T-helper 17 cell (primary cell): ENCODE measurements around the gene WBP2. TPM values are rescaled to one million over a fixed set of nuclear protein-coding genes. Genes with fewer than 3 reads are reported as not detected.
"Not testable (repeated sequence)": the region's sequence is repeated elsewhere in the genome, so short reads cannot be mapped to it uniquely, and the experiment has no call there.

Experiments
- ATAC-seq: fragments of 150-1000 bp; cut with Tn5 transposase; 2 replicates; pipeline ENCODE4 v1.10.0; 2021; ENCODE audit warnings: mild to moderate bottlenecking, moderate library complexity
- DNase-seq, 3 donors: peaks; one replicate each; pipeline versions ENCODE4 v3.0.0 to v3.0.0-alpha.2; 2020 to 2021
- H3K9me3 ChIP-seq: one replicate; pipeline ENCODE4 v1.7.0; 2013; ENCODE audit warnings: low read length, mild to moderate bottlenecking; ENCODE audit not compliant: control insufficient read depth, poor library complexity, severe bottlenecking
- H3K27ac Mint-ChIP-seq: one replicate; pipeline ENCODE4 v1.8.0; 2022; ENCODE audit warnings: mild to moderate bottlenecking, moderate library complexity, mixed read lengths
- H3K27me3 Mint-ChIP-seq: one replicate; pipeline ENCODE4 v1.8.0; 2022; ENCODE audit warnings: mixed read lengths
- H3K36me3 Mint-ChIP-seq: one replicate; pipeline ENCODE4 v1.8.0; 2022; ENCODE audit warnings: low read depth, mixed read lengths
- H3K4me1 Mint-ChIP-seq: one replicate; pipeline ENCODE4 v1.8.0; 2022; ENCODE audit warnings: mild to moderate bottlenecking, mixed read lengths
- H3K4me3 Mint-ChIP-seq: one replicate; pipeline ENCODE4 v1.8.0; 2022; ENCODE audit warnings: mild to moderate bottlenecking, moderate library complexity, mixed read lengths
- total RNA-seq, 4 donors: library from RNA in 2 of 4; stranded (reverse) in 2 of 4; gene quantifications; one replicate each; pipeline ENCODE4 v1.2.3 and lab custom pipeline; 2022 to 2026

The WBP2 gene
- total RNA-seq, 2 donors from 2014 or later = 86.0 to 114 TPM

DNA sequence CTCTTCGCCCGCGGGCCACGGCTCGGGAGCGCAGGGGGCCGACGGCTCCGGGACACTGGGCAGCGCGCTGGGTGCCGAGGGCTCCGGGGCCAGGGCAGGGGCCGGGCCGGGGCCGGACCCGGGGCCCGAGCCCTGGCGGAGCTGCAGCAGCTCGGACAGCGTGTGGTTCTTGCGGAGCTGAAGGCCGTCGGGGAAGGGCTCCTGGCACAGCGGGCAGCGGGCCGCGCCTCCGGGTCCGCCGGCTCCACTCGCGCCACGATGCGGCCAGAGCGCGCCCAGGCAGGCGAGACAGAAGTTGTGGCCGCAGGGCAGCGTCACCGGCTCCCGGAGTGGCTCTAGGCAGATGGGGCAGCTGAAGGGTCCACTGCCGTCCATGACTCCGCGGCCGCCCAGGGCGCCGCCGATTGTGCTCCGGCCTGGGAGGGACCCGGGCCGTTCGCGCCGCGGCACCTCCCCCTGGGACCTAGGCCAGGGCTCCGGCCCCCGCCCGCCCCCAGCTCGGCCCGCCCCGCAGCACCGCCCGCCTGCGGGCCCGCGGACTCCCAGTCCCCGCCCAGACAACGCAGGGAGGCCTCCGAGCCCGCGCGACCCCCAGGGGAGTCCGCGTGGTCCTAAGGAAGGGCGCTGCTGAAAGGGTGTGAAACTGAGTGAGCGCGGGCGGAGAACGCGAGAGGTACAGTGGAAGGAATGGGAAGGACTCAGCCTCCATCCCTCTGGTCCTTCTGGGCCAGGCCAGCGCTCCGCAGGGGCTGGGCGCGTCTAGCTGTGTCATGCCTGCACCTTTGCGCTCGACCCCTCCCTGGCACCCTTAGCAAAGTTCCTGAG lies 23.3 kb upstream of the WBP2 start, which contains the start of gene TRIM47:
Gene TRIM47, minus strand, starts transcription at position 408 of the 825 bp plus-strand sequence. Its CDS starts 33 bp downstream, at position 375.
- no peaks in the 10 kb centered on the region for H3K27me3 Mint-ChIP-seq
- peak within 1 kb of the TSS; percentile 92 for H3K4me3 Mint-ChIP-seq
- H3K36me3 Mint-ChIP-seq = no peaks in the 10 kb centered on the region
- H3K4me1 Mint-ChIP-seq = peaks cover 34% of the 10 kb centered on the region
- ATAC-seq (no peak), DNase-seq (no peak)
- no peaks in the 10 kb centered on the region for H3K9me3 ChIP-seq
- peak within 1 kb of the TSS; percentile 91 for H3K27ac Mint-ChIP-seq

DNA sequence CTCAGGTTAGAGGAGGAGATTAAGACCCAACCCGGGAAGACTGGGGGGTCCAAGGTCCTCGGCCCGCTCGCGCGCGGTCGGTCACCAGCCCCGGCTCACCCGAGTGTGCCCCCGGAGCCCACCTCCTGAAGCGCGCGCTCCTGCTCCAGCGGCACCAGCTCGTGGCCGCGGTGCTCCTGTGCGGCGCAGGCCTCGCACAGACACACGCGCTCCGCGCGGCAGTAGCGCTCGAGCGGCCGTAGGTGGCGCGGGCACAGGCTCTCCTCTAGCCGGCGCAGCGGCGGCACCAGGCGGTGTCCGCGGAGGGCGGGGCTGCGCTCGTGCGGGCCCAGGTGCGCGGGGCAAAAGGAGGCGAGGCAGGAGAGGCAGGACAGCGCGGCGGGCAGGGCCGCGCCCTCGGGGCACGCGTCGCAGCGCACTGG lies 22.6 kb upstream of the WBP2 start:
- DNase-seq (peak; percentile 65 to 69 (median 68)), ATAC-seq (peak; percentile 80)
- Mint-ChIP-seq H3K4me3 (peak overlapping the region; percentile 92), H3K4me1 (peaks cover 34% of the 10 kb centered on the region), H3K27me3 (no peaks in the 10 kb centered on the region), H3K27ac (peak overlapping the region; percentile 91), H3K36me3 (no peaks in the 10 kb centered on the region)
- no peaks in the 10 kb centered on the region for H3K9me3 ChIP-seq

DNA sequence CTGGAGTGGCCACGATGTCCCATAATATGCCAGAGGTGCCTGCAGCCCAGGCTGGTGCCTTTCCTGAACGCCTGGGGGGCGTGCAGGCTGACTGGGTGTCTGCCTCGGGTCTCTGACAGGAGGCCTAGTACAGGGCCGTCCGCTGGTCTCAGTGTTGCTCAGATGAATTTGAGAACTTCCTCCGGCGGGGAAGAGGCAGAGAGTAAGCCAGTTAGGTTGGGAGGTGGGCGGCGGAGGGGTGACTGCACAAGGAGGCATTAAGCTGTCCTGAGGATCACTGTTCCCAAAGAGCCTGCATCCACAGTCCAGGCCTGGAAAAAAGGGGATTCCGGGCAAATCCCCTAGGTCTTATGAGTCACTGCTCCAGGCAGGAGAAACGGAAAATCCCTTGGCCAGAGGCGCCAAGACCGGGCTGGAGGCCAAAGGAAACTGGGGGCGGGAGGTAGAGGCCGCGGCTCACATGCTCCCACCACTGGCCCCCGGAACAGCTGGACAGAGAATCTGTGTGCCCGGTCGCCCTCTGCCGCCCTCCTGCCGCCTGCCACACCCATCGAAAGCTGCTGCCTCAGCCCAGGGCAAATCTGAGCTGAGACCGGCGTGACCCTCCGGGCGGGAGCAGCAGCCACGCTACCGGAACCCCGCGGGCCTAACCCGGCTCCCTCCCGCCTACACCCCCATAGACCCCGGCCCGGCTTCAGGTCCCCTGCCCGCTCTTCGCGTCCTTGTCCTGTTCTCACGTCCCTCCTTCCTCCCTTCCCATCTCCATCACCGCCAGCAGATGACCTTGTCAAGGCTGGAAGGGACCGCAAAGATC lies 22.0 kb upstream of the WBP2 start:
- no peaks in the 10 kb centered on the region for H3K27me3 Mint-ChIP-seq
- DNase-seq = no peak
- H3K4me3 Mint-ChIP-seq = peak overlapping the region; percentile 92
- H3K27ac Mint-ChIP-seq = peak overlapping the region; percentile 91
- peaks cover 38% of the 10 kb centered on the region for H3K4me1 Mint-ChIP-seq
- no peaks in the 10 kb centered on the region for H3K36me3 Mint-ChIP-seq
- ATAC-seq = peak; percentile 17
- no peaks in the 10 kb centered on the region for H3K9me3 ChIP-seq

DNA sequence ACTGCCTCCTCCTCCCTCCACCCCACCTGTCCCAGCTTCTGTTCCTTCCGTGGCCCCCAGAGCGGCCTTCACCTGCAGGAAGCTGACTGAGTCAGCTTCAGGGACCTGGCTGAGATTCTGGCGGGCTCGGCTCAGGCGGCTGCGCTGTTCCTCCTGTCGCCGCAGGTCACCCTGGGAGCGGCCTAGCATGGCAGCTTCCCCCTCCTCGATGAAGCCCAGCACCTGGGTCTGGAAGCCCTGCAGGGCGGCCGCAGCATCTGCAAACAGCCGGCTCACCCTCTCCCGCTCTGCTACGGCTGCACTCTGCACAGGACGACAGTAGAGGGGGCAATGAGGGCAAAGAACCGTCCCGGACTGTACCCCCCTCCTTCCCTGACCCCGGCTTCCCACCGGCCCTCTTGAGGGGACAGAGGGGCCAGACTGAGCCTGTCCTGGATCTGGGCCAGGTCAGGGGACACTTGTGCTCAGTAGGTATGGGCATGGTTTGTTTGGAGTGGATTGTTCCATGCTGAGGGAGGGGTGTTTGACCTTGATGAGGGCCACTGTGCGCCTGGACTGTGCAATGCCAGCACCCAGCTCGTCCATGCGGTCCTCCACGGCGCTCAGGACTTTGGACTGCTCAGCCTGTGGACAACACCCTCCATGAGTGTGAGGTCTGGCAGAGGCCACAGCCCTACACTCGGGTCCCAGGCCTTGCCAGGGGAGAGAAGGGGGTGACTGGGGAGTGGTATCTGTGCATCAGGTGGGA lies 21.2 kb upstream of the WBP2 start:
- H3K27me3 Mint-ChIP-seq = no peaks in the 10 kb centered on the region
- no peaks in the 10 kb centered on the region for H3K9me3 ChIP-seq
- peaks cover 33% of the 10 kb centered on the region for H3K4me1 Mint-ChIP-seq
- ATAC-seq (peak; percentile 67), DNase-seq (peak; percentile 53 to 69 (median 59))
- peak overlapping the region; percentile 91 for H3K27ac Mint-ChIP-seq
- no peaks in the 10 kb centered on the region for H3K36me3 Mint-ChIP-seq
- peak overlapping the region; percentile 92 for H3K4me3 Mint-ChIP-seq

DNA sequence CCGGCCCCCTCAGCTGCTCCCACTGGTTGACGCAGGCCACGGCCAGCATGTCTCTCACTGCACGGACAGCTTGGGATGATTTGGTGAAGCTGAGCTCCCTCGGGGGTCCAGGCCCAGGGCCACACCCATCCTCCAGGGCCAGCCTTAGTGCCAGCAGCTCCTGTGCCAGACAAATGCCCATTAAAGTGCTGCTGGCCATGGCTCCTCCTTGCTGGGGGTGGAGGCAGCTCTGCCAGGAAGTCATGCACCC lies 20.7 kb upstream of the WBP2 start:
- H3K36me3 Mint-ChIP-seq = no peaks in the 10 kb centered on the region
- H3K4me3 Mint-ChIP-seq = peak overlapping the region; percentile 92
- H3K9me3 ChIP-seq = no peaks in the 10 kb centered on the region
- H3K27me3 Mint-ChIP-seq = no peaks in the 10 kb centered on the region
- peaks cover 34% of the 10 kb centered on the region for H3K4me1 Mint-ChIP-seq
- H3K27ac Mint-ChIP-seq = peak overlapping the region; percentile 91
- ATAC-seq (no peak), DNase-seq (no peak)

DNA sequence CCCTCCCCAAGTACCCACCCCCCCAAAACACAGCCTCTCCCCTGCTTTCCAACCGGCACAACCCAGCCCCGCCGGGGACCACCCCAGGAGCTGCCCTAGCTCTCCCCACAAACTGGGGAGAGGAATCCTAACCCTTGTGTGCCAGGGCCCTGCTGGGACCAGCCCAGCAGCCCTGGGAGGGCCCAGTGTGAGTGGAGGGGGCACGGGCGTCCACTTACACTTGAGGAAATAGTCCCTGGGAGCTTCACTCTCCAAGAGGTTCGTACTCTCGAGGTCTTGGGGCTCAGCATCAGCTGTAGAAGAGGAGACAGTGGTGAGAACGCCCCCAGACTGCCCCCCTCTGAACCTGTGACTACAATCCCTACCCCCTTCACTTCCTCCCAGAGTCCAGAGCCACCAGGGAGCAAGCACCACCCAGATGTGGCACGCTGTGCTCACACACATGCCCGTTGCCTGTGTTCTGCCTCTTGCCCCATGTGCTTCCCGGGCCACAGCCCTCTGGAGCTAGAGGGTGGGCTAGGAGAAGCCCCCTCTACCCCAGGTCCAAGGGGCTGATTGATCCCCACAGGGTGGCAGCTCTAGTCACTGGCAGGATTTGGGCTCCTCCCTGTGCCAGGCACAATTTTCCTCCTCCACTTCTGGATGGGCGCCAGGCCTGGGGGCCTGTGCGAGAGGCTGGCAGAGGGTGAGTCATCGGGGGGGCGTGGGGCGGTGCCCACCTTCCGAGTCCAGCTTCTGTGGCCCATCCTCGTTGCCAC lies 20.2 kb upstream of the WBP2 start:
- no peaks in the 10 kb centered on the region for H3K36me3 Mint-ChIP-seq
- no peaks in the 10 kb centered on the region for H3K9me3 ChIP-seq
- DNase-seq (no peak), ATAC-seq (no peak)
- no peaks in the 10 kb centered on the region for H3K27me3 Mint-ChIP-seq
- H3K4me1 Mint-ChIP-seq = peaks cover 37% of the 10 kb centered on the region
- H3K4me3 Mint-ChIP-seq = peak overlapping the region; percentile 92
- H3K27ac Mint-ChIP-seq = peak overlapping the region; percentile 91

DNA sequence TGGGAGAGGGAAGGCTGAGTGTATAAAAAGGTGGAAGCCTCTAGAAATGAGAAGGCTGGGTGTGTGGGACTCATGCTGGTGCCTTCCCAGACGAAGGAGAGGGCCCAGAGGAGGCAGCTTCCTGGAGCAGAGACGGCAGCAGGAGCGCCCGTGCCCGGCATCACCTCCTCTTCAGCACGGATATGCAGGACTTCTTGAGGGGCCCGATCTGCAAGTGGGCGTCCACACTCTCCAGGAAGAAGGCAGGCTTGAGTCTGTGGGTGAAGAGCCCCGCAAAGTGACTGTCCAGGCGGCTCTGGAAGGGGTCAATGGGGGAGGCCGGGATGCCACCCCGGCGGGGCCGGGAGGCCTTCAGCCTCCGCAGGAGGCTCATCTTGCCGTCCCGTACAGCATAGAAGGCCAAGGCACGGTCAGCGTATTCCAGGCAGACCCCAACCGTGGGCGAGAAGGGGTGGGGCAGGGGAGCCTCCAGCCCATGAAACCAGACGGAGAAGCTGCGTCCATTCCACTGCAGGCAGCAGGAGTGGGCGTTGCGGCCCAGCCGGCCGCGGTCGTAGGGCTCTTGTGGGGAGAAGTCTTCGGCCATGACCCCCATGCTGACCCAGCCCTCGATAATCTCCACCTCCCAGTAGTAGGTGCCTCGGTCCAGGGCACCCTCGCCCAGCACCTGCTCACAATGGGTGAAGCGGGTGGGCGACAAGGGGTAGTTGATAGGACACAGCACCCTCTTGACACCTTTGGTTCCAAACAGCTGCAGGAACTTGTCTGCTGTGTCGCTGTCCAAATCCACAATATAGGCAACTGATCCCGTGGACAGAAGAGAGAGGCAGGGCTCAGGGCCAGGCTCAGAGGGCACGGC lies 19.4 kb upstream of the WBP2 start:
- no peaks in the 10 kb centered on the region for H3K27me3 Mint-ChIP-seq
- H3K4me3 Mint-ChIP-seq = no peak overlapping the region
- no peaks in the 10 kb centered on the region for H3K36me3 Mint-ChIP-seq
- DNase-seq = no peak
- no peak for ATAC-seq
- no peaks in the 10 kb centered on the region for H3K9me3 ChIP-seq
- peak overlapping the region; percentile 95 for H3K27ac Mint-ChIP-seq
- peaks cover 37% of the 10 kb centered on the region for H3K4me1 Mint-ChIP-seq

DNA sequence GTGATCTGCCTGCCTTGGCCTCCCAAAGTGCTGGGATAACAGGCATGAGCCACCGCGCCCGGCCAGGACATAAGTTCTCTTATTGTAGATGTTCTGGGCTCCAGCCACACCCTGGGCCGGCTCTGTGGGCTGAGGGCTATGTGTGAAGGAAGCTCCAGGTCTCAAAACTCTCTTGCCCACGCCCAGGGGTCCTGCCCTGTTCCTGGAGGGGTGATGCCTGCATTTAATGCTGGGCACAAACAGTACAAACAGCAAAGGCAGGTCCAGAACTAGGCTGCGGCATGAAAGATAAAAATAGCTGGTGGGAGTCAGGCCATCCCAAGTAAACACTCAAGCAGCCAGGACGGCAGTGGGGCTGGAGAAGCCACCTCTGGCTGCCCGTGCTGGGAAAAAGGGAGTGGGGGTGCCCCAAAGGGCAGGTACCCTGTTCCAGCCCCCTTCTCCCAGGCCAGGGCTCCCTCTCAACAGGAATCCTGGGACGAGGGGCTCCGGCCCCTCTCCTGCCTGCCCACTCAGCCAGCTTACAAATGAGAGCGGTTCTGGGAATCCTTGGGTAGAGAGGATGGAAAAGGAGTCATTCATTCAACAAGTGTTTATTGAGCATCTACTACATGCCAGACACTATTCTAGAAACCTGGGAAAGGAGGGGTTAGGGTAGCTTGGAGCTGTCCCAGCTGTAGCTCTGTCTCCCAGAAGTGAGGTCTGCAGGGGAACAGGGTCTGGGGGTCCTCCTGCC lies 18.6 kb upstream of the WBP2 start:
- Mint-ChIP-seq H3K4me3 (no peak overlapping the region), H3K27ac (peak overlapping the region; percentile 95), H3K27me3 (no peaks in the 10 kb centered on the region), H3K4me1 (peaks cover 36% of the 10 kb centered on the region), H3K36me3 (no peaks in the 10 kb centered on the region)
- DNase-seq (no peak), ATAC-seq (no peak)
- no peaks in the 10 kb centered on the region for H3K9me3 ChIP-seq

DNA sequence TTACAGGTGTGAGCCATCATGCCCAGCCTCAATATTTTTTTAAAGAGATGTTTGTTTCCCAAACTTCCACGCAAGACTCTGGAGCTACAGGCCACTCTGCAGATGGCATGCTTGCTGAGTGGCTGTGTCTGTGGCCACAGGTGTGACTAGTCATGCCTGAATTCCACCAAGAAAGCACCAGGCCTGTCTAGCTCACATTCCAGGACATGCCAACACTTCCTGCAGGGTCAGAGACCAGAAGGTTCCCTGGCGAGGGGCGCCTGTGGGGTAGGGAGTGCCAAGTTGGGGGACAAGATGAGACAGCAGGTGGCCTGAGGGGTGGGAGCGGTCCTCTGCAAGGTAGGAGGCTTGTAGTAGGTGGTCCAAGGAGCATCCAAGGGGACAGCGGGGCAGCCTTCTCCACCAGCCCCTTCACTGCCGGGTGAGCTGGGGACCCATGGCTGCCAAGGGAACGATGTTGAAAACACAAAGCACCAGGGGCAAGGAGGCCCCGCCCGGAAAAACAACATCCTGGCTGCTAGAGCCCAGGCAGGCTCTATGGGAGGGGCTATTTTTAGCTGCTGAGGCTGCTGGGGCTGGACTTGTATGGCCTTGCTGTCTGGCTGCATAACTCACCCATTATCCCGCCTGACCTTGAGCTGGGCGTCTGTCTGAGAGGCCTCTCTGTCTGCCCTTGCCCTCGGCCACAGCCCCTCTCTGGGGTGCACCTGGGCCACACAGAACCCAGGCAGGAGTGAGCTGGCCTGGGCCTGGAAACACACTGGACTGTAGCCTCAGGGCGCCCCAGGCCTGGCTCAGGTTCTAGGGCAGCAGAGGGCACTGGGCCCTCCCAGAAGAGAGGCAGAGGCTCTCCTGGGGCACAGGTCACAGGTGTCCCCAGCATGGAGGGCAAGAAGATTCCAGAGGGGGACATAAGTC lies 17.6 kb upstream of the WBP2 start:
- DNase-seq (peak in 2 of 3 donors; percentile 45 to 57), ATAC-seq (peak; percentile 69)
- H3K27ac Mint-ChIP-seq = peak overlapping the region; percentile 95
- H3K4me1 Mint-ChIP-seq = peaks cover 32% of the 10 kb centered on the region
- H3K27me3 Mint-ChIP-seq = no peaks in the 10 kb centered on the region
- H3K4me3 Mint-ChIP-seq = peak overlapping the region; percentile 71
- H3K9me3 ChIP-seq = no peaks in the 10 kb centered on the region
- H3K36me3 Mint-ChIP-seq = no peaks in the 10 kb centered on the region

DNA sequence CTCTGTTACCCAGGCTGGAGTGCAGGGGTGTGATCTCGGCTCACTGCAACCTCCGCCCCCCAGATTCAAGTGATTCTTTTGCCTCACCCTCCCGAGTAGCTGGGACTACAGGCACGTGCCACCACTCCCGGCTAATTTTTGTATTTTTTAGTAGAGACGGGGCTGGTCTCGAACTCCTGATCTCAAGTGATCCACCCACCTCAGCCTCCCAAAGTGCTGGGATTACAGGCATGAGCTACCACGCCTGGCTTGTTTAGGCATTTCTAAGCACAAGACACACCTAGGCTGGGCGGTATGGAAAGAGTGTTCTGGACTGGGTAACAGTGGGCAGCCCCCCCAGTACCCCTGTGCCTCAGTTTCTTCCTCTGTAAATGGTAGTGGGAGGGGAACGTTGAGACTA lies 15.1 kb upstream of the WBP2 start:
- H3K27me3 Mint-ChIP-seq, H3K27ac Mint-ChIP-seq, H3K36me3 Mint-ChIP-seq, H3K4me3 Mint-ChIP-seq, DNase-seq, ATAC-seq, H3K9me3 ChIP-seq: not testable (repeated sequence)
- H3K4me1 Mint-ChIP-seq = peaks cover 16% of the 10 kb centered on the region
